Activated T-cell treated with anti-CD3 and anti-CD28 coated beads, Interleukin-2, amount 50 U/mL, for 72 hours (primary cell): Measurements from ENCODE around the gene ZNF774. TPM values are rescaled to one million over a fixed set of nuclear protein-coding genes. Genes with fewer than 3 reads are reported as not detected.
"Not testable (repeated sequence)": the region's sequence is repeated elsewhere in the genome, so short reads cannot be mapped to it uniquely, and the experiment has no call there.

ENCODE experiments used
- ATAC-seq, 2 donors: fragments of 150-1000 bp; cut with Tn5 transposase; replicated peaks in 1 of 2; 2 replicates each; pipeline ENCODE4 v1.10.0; 2021; ENCODE audit warnings: moderate library complexity in 2 of 2, mild to moderate bottlenecking in 1 of 2
- DNase-seq, 2 donors: peaks; one replicate each; pipeline ENCODE4 v3.0.0; 2021 to 2022; ENCODE audit warnings: mixed read lengths in 1 of 2
- H3K27ac Mint-ChIP-seq: one replicate; pipeline ENCODE4 v1.8.0; 2022; ENCODE audit warnings: mild to moderate bottlenecking, moderate library complexity, mixed read lengths
- H3K27me3 Mint-ChIP-seq: one replicate; pipeline ENCODE4 v1.8.0; 2022; ENCODE audit warnings: low read depth, mixed read lengths
- H3K36me3 Mint-ChIP-seq, 2 donors: one replicate each; pipeline ENCODE4 v1.8.0; 2022; ENCODE audit warnings: mixed read lengths in 2 of 2, mild to moderate bottlenecking in 1 of 2; ENCODE audit not compliant: insufficient read depth in 2 of 2
- H3K4me1 Mint-ChIP-seq: one replicate; pipeline ENCODE4 v1.8.0; 2022; ENCODE audit warnings: low read depth, mixed read lengths
- H3K4me3 Mint-ChIP-seq, 2 donors: one replicate each; pipeline ENCODE4 v1.8.0; 2022; ENCODE audit warnings: mild to moderate bottlenecking in 2 of 2, mixed read lengths in 2 of 2, moderate library complexity in 2 of 2
- H3K9me3 Mint-ChIP-seq, 2 donors: one replicate each; pipeline ENCODE4 v1.8.0; 2022; ENCODE audit warnings: mixed read lengths in 2 of 2
- total RNA-seq, 2 donors: library from RNA; stranded (reverse); gene quantifications; one replicate each; pipeline ENCODE4 v1.2.3, GENCODE V29; 2022

The ZNF774 gene
- total RNA-seq, 2 donors from 2014 or later = 0.60 to 2.7 TPM

GRCh38 chr15:90402223-90402622 is 50.1 kb downstream of the ZNF774 start:
- Mint-ChIP-seq H3K36me3 (peaks cover 2 to 5% of the 10 kb centered on the region in 2 donors), H3K27me3 (no peaks in the 10 kb centered on the region), H3K9me3 (no peaks in the 10 kb centered on the region), H3K27ac (peak overlapping the region; percentile 99), H3K4me3 (peak overlapping the region; percentile 74 to 89), H3K4me1 (peaks cover 69% of the 10 kb centered on the region)
- no peak for ATAC-seq
- no peak for DNase-seq

DNA sequence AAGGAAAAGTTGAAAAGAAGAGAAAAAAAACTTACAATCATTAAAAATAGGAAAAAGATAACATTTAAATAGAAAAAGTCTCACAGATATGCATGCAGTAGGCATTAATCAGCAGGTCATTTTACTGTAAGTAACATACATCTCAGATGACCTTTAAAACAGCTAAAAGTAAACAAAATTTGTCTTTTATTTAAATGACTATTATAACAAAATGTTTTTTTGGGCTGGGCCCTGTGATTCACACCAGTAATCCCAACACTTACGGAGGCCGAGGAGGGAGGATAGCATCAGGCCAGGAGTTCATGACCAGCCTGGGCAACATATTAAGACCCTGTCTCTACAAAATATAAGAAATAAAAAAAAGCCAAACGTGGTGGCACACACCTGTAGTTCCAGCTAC is 50.7 kb downstream of the ZNF774 start:
- no peak for DNase-seq
- H3K9me3 Mint-ChIP-seq = no peaks in the 10 kb centered on the region
- H3K4me1 Mint-ChIP-seq = peaks cover 74% of the 10 kb centered on the region
- peak overlapping the region; percentile 99 for H3K27ac Mint-ChIP-seq
- H3K27me3 Mint-ChIP-seq = no peaks in the 10 kb centered on the region
- peaks cover 2 to 5% of the 10 kb centered on the region in 2 donors for H3K36me3 Mint-ChIP-seq
- peak overlapping the region in 1 of 2 donors; percentile 89 for H3K4me3 Mint-ChIP-seq
- no peak for ATAC-seq

- Mint-ChIP-seq H3K27me3 (no peaks in the 10 kb centered on the region), H3K4me3 (no peak overlapping the region), H3K4me1 (peaks cover 90% of the 10 kb centered on the region), H3K9me3 (peaks cover 2 to 4% of the 10 kb centered on the region in 2 donors), H3K27ac (no peak overlapping the region), H3K36me3 (peaks cover 9 to 17% of the 10 kb centered on the region in 2 donors)
- DNase-seq (no peak), ATAC-seq (no peak)
Measured at GRCh38 chr15:90405055-90405607, 53.0 kb downstream of the ZNF774 start.

DNA sequence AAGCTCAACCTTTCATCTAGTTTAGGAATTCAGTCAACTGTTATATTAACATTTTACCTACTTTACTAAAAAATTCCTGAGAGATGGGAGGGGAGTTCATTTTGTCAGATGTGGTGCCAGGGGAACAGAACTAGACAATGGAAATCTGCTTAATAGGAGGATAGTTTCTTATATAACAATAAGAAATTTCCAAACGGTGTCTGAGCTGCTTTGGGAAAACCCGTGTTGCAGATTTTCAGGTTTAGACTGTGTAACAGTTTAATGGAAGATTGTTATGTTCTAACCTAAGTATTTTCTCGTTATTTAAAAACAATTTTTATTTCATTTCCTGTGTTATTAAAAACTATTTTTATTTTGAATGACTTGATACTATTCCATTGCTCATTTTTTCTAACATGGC is 55.3 kb downstream of the ZNF774 start:
- Mint-ChIP-seq H3K4me3 (peak overlapping the region; percentile 21 to 69), H3K27ac (peak overlapping the region; percentile 21), H3K4me1 (peaks cover 79% of the 10 kb centered on the region), H3K36me3 (peaks cover 7 to 24% of the 10 kb centered on the region in 2 donors), H3K27me3 (no peaks in the 10 kb centered on the region), H3K9me3 (peaks cover 2 to 4% of the 10 kb centered on the region in 2 donors)
- ATAC-seq = no peak
- DNase-seq = no peak

DNA sequence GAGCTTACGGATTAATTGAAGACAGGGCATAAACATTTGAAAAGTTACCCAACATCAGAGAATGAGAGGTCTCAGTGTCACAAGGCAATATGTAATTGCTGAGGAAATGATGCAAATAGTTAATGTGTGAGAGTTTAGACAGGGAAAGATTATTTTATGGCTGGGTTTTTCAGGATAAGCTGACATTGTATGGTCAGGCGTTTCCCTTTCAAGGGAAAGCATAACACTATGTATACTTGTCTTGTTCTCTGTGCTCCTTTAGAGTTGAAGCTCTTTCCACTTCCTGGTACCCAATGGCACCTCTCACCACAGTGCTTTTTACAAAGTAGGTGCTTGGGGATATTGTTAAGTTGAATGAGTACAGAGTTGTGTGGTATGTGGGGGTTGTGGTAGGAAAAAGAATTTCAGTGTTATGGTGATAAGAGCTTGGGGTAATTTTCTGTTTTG is 55.8 kb downstream of the ZNF774 start:
- peak; percentile 96 to 97 for ATAC-seq
- Mint-ChIP-seq H3K27ac (peak overlapping the region; percentile 21), H3K4me1 (peaks cover 81% of the 10 kb centered on the region), H3K27me3 (no peaks in the 10 kb centered on the region), H3K9me3 (peaks cover 2 to 4% of the 10 kb centered on the region in 2 donors), H3K36me3 (peaks cover 7 to 21% of the 10 kb centered on the region in 2 donors), H3K4me3 (peak overlapping the region; percentile 18 to 56)
- peak; percentile 46 to 52 for DNase-seq

GRCh38 chr15:90408657-90409056 is 56.6 kb downstream of the ZNF774 start:
- peaks cover 7 to 21% of the 10 kb centered on the region in 2 donors for H3K36me3 Mint-ChIP-seq

GRCh38 chr15:90409587-90409986 is 57.5 kb downstream of the ZNF774 start:
- not testable (repeated sequence) for DNase-seq, H3K9me3 Mint-ChIP-seq, H3K27me3 Mint-ChIP-seq, ATAC-seq
- Mint-ChIP-seq H3K4me3 (peak overlapping the region; percentile 2 to 43), H3K27ac (peak overlapping the region; percentile 10), H3K36me3 (peaks cover 7 to 21% of the 10 kb centered on the region in 2 donors), H3K4me1 (peaks cover 85% of the 10 kb centered on the region)

More at GRCh38 chr15:90408657-90409056, 56.6 kb downstream of the ZNF774 start:
- ATAC-seq = no peak
- no peak overlapping the region for H3K27ac Mint-ChIP-seq
- H3K4me1 Mint-ChIP-seq = peaks cover 85% of the 10 kb centered on the region
- H3K9me3 Mint-ChIP-seq = peaks cover 2 to 4% of the 10 kb centered on the region in 2 donors
- peak overlapping the region in 1 of 2 donors; percentile 56 for H3K4me3 Mint-ChIP-seq
- no peaks in the 10 kb centered on the region for H3K27me3 Mint-ChIP-seq
- no peak for DNase-seq

- H3K27ac Mint-ChIP-seq, ATAC-seq, H3K4me3 Mint-ChIP-seq, DNase-seq, H3K9me3 Mint-ChIP-seq, H3K27me3 Mint-ChIP-seq: not testable (repeated sequence)
- H3K36me3 Mint-ChIP-seq = peaks cover 7 to 21% of the 10 kb centered on the region in 2 donors
- peaks cover 85% of the 10 kb centered on the region for H3K4me1 Mint-ChIP-seq
Measured at GRCh38 chr15:90410316-90410715, 58.2 kb downstream of the ZNF774 start.

DNA sequence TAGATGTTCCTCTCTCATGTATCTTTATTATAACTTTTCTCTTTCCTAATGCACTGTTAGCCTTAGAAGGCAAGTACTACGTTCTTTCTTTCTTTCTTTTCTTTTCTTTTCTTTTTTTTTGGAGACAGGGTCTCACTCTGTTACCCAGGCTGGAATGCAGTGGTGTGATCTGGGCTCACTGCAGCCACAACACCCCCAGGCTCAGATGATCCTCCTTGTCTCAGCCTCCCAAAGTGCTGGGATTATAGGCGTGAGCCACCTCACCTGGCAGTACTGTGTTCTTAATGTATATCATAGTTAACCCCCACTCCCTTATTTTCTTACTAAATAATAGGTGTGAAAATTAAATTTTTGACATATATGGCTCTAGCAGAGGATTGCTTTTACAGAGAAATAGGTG is 59.1 kb downstream of the ZNF774 start:
- Mint-ChIP-seq H3K27ac (peak overlapping the region; percentile 25), H3K4me1 (peaks cover 84% of the 10 kb centered on the region), H3K9me3 (peaks cover 2 to 4% of the 10 kb centered on the region in 2 donors), H3K4me3 (peak overlapping the region in 1 of 2 donors; percentile 33), H3K36me3 (peaks cover 10 to 24% of the 10 kb centered on the region in 2 donors), H3K27me3 (no peaks in the 10 kb centered on the region)
- DNase-seq = no peak
- no peak for ATAC-seq

Other genes with a start within 250 kb of the ZNF774 start
- 100 to 1,000 TPM; 123 to 170 TPM for gene IDH2, start 249.8 kb upstream of the ZNF774 start, total RNA-seq
- gene SEMA4B, start 151.0 kb upstream of the ZNF774 start, total RNA-seq = 10 to 100 TPM; 14.2 to 15.5 TPM
- gene CIB1, start 118.3 kb upstream of the ZNF774 start, total RNA-seq = 100 to 1,000 TPM; 135 to 136 TPM
- 1 to 10 TPM; 5.8 to 7.0 TPM for gene GDPGP1, start 118.1 kb upstream of the ZNF774 start, total RNA-seq
- gene TTLL13, start 102.7 kb upstream of the ZNF774 start, total RNA-seq = 1 to 10 TPM in 1 of 2 donors, under 1 TPM in 1; 0.24 to 1.9 TPM
- gene NGRN, start 86.6 kb upstream of the ZNF774 start, total RNA-seq = 10 to 100 TPM; 38.0 to 38.9 TPM
- gene IQGAP1, start 36.0 kb downstream of the ZNF774 start, total RNA-seq = 100 to 1,000 TPM; 177 to 184 TPM
- 10 to 100 TPM; 73.2 to 77.3 TPM for gene CRTC3, start 177.6 kb downstream of the ZNF774 start, total RNA-seq